GM18870 (cell line): ENCODE measurements around the gene PTPRJ.

Experiments
- ATAC-seq: cut with Tn5 transposase; IDR thresholded peaks from one replicate; pipeline ENCODE4 v1.9.1; 2021; ENCODE audit warnings: moderate library complexity; ENCODE audit not compliant: unreplicated experiment

The PTPRJ gene

DNA sequence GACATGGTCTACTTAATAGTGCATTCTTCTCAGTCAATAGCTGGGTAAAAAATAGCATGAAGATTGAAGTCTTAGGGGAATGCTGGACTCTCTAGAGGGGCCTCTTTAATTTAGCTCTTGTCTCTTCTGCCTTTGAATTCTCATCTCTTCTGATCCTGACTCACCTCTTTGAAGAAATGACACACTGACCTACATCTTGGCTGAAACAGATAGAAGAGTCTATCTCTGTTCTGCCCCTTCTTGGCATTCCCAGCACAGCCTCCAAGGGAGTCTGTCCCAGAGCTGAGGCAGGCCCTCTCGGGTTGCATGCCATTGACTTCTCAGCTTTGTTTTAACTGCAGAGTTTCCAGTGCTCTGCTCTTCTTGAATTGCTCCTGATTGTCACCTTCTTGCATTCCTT is 55.7 kb downstream of the PTPRJ start:
- no peak for ATAC-seq

DNA sequence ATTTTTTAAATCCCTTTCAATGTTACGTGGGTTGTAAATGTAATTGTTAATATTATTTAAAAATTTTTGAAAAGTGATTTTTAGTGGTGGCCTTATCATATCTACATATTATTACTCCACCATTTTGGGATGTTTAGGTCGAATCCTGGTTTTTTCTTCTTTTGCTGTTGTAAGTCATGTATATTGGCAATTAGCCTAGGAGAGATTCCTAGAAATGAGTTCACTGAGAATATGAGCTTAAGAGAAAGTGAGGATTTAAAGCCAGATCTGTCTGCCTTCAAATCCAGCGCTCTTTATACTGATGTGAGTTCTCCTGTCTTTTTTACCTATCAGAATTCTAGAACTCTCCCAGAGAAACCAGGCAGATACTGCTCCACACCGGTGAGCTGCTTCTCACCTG is 56.1 kb downstream of the PTPRJ start:
- ATAC-seq: no peak

DNA sequence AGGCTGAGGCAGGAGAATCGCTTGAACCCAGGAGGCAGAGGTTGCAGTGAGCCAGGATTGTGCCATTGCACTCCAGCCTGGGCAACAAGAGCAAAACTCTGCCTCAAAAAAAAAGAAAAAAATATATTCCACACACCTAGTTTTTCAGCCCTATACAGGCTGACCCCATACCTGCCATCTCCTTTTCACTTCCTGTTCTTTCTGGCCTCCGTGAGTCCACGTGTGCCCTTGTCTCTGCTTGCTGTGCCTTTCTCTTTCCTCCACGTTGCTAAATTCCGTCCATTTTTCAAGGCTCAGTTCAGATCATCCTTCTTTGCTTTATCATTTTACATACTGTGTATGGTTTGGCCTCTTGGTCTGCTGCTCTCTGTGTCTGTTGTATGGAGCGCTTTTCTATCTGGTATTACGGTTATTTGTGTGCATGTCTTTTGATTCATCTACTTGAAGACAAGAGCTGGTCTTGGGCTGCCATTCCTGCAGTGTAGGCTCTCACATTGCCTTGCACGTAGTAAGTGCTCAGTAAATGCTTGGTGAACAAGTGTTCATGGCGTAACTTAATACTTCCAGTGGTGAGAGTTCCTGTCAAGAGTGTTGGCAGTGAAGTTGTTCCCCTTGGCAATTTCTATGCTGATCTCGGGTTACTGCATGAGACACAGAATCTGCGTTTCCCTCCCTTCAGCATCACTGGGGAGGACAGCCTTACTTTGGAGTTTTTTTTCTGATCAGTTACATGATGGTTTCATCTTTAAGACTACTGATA is 57.5 kb downstream of the PTPRJ start:
- no peak for ATAC-seq

DNA sequence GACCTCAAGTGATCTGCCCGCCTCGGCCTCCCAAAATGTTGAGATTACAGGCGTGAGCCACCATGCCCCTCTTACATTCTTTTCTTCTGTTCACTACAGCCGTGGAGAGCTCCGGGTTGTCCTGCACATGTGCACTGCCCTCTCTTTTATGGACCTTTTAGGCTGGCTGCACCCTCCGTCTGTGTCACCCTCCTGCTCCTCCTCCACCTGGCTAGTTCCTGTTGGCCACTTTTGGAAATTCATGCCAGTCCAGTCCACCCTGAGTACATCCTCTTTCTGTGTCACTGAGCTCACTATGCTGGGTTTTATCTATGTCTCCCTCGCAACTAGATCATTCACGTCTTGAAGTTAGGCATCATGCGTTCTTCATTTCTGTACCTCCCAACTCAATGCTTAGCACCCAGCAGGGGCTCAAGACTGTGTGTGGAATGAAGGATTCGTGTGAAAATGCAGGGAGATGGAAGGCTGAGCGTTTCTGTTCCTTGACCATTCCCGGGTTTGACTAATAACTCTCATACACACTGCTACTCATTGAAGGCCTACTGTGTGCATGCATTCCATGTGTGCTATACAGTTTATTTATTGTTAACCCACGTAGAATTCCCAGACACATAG is 60.6 kb downstream of the PTPRJ start:
- ATAC-seq: no peak

DNA sequence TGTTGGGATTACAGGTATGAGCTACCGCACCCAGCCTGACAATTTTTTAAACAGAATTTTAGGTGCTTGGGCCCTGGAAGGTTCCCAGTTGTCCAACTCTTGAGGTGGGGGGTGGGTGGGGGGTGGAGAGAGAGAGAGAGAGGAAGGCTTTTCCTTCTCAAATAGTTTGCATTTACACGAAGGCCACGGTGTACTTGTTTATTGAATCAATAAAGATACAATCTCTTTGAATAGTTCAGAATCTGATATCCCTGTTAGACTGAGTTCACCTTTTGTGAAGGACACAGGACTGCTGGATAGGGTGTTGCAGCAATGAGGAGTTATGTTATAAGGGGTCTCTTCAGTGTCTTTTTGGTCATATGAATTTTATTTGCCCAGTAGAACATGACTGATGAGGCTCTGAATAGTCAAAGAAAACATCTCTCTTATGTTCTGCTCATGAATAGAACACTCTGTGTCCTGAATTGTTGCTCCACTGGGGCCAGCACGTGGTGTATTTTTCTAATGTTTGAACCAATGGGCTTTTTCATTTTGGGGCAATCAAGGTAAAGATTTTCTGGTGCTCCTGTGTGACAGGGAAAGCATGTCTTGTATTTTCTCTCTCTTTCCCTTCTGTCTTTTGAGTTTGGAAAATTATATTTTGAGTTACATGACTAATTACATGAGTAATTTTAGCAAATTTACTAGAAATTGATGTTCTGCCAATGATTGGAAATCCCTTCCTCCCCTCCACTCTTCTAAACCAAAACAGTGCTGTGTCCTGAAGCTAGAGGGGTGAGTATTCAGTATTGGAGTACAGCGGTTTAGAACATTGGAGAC is 61.7 kb downstream of the PTPRJ start:
- ATAC-seq: no peak

DNA sequence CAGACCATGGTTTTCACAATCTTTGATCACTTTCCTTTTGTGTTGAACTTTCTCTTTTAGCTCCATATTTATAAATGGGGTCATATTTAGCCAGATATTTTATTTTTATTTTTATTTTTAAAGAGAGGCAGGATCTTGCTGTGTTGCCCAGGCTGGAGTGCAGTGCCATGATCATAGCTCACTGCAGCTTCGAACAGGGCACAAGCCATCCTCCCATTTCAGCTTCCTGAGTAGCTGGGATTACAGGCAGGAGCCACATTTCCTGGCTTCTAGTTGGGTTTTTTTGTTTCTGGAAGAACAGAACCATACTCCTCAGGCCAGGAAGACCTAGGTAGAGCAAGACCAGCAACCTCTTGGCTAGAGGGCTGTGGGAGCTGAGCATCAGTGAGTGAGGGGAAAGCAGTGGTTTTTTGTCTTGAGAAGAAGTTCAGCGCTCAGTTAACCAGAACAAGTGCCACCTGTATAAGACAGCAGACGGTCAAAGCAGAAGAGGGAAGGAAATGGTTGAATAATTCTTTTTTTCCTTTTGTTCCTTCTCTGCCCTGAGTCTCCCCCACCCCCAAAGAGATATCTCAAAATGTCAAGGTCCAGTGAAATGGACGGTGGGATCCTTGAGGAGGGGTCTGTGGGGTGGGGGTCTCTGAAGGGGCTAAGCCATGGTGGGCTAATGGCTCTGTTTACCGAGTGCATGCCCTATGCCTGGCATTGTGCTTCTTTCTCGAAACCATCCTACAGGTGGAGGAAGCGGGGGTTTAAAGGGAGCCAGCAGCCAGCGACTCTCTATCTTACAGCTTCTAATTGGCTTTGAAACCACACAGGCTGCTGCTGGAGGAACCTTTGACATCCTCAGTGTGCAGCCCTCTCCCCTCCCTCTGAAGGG is 63.0 kb downstream of the PTPRJ start:
- no peak for ATAC-seq

DNA sequence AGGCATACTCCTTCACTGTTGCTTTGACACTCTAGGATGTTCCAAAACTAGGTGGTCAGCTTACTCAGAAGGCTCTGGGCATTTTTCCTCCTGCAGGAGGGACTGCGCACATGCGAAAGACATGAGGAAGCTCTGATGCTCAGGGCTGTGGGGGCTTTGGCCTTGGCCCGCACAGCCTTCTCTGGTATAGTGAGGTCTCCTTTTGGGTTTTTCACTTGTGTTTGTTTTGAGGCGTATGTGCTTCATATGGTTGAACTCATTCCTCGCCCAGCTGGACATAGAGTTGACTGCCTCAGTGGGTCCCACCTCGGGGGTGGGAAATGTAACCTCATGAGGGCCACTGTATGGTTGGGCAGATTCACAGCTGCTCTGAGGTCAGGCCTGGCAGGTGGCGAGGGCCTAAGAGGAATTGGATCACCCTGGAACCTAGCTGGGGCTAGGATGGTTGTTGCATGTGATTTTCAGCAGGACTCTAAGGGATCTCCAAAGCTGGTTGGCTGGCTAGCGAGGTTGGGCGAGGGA is 63.7 kb downstream of the PTPRJ start:
- ATAC-seq: no peak

DNA sequence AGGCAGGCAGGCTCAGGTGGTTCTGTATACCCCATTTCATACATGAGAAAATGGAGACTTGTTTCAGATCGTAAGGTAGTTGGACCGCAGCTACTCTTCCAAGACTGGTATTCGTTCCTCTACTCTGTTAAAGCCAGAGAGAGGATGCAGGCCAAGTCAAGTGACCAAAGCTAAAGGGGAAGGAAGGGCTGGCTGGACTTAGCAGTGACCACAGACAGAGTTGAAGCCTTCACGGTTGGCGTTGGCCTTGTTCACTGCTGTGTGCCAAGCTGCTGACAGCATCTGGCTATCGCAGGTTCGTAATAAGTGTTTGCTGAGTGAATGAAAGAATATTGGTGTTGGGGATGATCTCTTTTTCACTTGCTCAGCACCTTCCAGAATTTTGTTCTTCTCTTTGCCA is 64.2 kb downstream of the PTPRJ start:
- ATAC-seq: no peak

DNA sequence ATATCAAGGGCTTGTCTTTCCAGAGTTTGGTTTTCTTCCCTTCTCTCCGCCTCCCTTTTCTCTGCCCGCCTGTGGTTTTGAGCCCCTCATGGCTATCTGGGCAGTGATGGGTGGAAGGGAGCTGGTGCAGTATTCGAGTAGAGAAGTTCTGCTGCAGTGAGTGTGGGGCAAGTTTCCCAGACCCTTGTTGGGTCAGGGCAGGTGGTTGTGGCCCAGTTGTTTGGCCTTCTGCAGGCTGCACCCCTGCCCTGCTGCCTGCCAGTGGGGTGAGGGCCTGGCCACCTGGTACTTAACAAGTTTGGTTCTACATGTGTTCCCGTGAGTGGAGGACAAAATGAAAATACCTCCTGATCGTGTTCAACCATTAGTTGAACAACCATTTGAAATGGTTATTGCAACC is 65.2 kb downstream of the PTPRJ start:
- no peak for ATAC-seq

DNA sequence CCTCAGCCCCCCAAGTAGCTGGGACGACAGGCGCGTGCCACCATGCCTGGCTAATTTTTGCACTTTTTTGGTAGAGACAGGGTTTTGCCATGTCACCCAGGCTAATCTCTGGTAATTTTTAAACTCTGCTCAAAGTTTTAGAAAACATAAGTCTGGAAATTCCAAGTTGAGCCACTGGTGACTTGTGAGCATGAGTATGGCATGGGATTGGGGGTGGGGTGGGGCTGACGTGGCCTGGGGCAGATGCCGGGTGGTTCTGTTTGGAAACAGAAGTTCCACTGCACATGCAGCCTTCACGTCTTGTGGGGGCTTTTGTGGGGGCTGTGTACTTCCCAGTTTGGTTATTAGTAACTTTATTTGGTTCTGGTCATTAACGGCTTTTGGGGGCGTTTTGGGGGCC is 67.3 kb downstream of the PTPRJ start:
- ATAC-seq: no peak

DNA sequence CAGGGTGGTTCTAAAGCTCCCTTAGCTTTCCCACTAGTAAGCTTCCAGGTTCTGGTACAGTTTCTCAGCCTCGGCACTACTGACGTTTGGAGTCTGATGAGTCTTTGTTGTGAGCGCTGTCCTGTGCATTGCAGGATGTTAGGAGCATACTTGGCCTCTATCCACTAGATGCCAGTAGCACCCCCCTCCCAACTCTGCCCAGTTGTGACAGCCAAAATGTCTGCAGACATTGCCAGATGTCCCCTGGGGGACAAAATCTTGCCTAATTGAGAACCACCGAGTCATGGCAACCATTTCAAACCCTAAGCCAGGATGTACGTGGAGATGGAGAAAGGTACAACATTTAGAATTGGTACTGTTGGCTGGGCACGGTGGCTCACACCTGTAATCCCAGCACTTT is 68.7 kb downstream of the PTPRJ start:
- no peak for ATAC-seq

DNA sequence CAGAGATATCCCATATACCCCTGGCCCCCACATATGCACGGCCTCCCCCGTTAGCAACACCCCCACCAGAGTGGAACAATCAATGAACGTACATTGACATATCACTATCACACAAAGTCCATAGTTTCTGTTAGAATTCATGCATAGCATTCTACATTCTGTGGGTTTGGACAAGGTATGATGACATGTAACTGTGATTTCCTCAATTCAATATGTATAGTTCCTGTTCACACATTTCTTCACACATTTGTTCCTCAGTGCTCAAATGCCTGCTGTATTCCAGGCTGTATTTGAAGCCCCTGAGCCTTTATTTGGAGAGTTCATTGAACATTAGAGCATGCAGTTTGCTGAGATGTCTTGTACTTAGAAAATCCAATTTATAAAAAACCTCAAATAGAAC is 69.9 kb downstream of the PTPRJ start:
- ATAC-seq: no peak

DNA sequence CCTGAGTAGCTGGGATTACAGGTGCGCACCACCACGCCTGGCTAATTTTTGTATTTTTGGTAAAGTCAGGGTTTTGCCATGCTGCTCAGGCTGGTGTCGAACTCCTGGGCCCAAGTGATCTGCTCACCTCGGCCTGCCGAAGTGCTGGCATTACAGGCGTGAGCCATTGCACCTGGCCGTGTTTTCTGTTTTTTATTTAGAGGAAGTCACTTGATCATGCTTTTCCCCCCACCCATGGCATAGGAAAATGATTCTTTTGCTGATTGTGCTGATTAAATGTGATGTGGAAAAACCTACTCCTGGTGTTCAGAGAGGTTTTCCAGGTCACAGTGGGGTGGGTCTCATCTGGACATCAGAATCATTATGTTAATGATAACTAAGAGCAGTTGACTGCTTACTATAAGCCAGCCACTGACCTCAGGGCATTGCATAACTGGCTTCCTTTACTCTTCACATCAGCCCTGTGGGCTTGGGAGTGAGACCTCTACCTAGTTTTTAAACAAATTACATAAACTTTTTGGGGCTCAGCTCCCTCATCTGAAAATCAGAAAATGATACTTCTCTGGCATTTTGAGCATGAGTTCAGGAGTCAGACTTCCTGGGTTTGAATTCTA is 71.0 kb downstream of the PTPRJ start:
- ATAC-seq: no peak

DNA sequence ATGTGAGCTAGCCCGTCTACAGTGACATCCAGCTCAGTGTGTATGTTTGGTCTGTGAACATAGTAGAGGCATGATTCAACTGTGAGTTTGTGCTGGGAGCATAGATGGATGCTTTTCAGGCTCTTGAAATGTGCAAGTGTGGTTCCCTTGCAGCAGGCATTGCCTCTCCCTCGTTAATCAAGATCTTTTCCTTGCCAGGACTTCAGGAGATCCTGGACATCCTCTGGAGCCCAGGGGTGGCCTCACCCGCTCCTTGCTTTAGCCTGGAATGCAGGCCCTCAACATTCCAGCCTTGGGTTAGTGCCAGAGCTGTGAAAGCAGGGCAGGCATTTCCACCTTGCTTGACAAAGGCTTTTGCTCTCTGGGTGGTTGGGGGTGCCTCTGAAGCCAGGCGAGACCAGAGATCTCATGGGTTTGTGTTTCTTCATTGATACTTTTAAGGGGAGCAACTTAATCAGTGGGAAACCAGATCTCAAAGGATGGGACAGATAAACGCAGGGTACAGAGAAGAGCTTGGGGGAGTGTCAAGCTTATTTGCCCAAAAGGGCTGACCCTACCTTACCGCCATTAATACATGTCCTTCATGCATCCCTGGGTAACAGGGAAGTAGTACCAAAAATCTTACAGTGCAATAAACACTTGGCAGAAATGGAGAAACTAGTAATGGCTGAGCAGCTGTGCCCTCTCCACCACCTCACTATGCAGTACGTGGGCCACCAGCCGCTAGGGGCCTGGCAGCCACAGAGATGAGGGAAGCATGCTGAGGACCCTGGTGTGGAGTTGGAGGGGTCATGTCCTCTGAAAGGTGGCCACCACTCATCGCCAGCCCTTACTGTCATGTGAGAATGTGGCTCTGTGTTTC is 72.1 kb downstream of the PTPRJ start:
- no peak for ATAC-seq

DNA sequence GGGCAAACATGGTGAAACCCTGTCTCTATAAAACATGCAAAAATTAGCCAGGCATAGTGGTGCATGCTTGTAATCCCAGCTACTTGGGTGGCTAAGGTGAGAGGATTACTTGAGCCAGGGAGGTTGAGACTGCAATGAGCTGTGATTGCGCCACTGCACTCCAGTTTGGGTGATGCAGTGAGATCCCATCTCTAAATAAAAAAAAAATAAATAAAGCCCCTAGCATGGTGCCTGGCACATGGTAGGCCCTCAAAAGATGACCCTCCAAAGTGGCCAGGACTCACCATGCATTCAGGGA is 74.6 kb downstream of the PTPRJ start:
- no peak for ATAC-seq

DNA sequence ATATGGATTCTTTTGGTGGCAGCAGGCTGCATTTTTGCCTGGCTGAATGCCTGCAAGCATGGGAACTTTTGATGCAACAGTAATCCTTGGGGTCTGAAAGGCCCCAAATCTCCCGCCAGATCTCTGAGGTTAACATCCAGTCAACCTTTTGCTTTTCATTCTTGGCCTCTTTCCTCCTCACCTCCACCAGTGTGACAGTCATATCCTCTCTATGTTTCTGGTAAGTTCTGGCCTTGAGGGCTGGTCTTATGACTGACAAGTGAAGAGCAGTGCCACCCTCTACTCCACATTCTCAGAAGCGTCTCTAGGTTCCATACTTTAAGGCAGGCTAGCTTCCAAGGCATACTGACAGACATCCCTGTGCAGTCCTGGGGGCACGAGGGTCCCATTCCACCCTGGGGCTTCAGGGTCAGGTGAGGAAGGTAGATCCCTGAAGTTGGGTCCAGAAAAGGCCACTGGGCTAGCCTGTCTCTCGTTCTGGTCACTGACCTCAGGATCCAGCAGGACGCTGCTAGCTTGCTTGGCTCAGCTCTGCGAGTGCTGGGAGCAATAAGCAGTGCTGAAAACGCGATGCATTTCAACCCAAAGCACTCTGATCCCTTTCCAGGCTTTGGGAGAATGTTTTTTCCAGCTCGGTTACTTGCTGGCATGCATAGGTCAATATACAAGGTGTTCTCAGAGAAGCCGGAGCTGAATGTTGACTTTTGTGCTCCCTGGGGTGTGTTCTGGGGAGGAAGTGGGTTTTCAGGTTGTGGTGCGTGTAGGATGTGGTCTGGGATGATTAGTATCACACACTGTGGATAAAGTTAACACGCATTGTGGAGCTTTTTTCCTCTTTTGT is 75.2 kb downstream of the PTPRJ start:
- ATAC-seq: peak; percentile 62

DNA sequence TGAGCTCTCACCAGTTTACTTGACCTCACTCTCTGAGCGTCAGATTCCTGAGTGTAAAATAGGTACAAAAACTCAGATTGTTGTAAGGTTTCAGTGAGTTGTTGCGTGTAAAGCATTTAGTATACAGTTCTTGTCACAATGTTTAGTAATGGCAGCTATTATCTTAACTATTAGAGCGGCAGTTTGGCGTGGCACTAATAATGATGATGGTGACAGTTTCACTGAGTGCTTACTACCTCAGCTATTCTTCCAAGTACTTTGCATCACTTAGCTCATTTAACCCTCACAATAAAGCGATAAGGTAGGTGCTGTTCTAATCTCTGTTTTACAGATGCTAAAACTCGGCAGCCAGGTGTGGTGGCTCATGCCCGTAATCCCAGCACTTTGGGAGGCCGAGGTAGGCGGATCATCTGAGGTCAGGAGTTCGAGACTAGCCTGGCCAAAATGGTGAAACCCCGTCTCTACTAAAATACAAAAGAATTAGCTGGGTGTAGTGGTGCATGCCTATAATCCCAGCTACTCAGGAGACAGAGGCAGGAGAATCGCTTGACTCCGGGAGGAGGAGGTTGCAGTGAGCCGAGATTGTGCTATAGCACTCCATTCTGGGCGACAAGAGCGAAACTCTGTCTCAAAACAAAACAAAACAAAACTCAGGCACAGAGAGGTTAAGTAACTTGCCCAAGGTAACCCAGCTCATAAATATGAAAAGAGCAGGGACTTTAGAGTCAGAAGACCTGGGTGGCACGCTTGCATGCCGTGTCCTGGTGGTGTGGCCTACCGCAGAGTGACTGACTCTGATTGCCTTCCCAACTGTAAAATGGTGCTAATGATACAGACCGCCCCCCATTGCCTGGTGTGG is 76.2 kb downstream of the PTPRJ start:
- no peak for ATAC-seq

DNA sequence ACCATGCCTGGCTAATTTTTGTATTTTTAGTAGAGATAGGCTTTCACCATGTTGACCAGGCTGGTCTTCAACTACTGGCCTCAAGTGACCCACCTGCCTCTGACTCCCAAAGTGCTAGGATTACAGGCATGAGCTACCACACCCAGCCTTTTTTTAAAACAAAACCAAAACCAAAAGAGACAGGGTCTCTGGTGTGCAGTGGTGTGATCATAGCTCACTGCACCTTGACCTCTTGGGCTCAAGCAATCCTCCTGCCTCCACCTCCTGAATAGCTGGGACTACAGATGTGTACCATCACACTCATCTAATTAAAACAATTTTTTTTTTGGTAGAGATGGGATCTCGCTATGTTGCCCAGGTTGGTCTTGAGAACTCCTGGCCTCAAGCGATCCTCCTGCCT is 77.7 kb downstream of the PTPRJ start:
- no peak for ATAC-seq
